Vagina (tissue), 2 donors: Measurements from ENCODE around the gene GAMT. TPM values are rescaled to one million over a fixed set of nuclear protein-coding genes. Genes with fewer than 3 reads are reported as not detected.

Source experiments
- DNase-seq, 2 donors: peaks; one replicate each; pipeline ENCODE4 v3.0.0-alpha.2; 2017; ENCODE audit errors: extremely low spot score in 2 of 2
- H3K27ac ChIP-seq: fragments of 200-600 bp; sonication (generic); one replicate; pipeline ENCODE4 v1.5.1; 2019
- H3K27me3 ChIP-seq: fragments of 200-600 bp; sonication (generic); one replicate; pipeline ENCODE4 v1.5.1; 2019
- H3K36me3 ChIP-seq, 2 donors: fragments of 200-600 bp; sonication (generic); one replicate each; pipeline ENCODE4 v1.5.1; 2017 to 2019
- H3K4me1 ChIP-seq: fragments of 200-600 bp; sonication (generic); one replicate; pipeline ENCODE4 v1.5.1; 2019
- H3K4me3 ChIP-seq, 2 donors: fragments of 200-600 bp; sonication (generic); 1 replicate in 1 of 2; 2 replicates in 1 of 2; pipeline ENCODE4 v1.5.1; 2016 to 2019
- H3K9me3 ChIP-seq: fragments of 200-600 bp; sonication (generic); one replicate; pipeline ENCODE4 v1.5.1; 2019
- POLR2A ChIP-seq, 2 donors: fragments of 450-650 bp; IDR thresholded peaks; one replicate each; pipeline ENCODE4 v1.6.1; 2017; ENCODE audit warnings: antibody characterized with exemption in 2 of 2, mild to moderate bottlenecking in 2 of 2, moderate library complexity in 2 of 2
- POLR2AphosphoS5 ChIP-seq, 2 donors: sonication (generic); formaldehyde crosslinking; IDR thresholded peaks; one replicate each; pipeline ENCODE4 v1.9.0; 2017; ENCODE audit warnings: antibody characterized with exemption in 2 of 2, mild to moderate bottlenecking in 2 of 2, low read depth in 1 of 2; ENCODE audit not compliant: insufficient read depth in 1 of 2
- intact Hi-C: fragments of 100-400 bp; cut with DNase I; formaldehyde crosslinking; loops from one replicate; pipeline ENCODE4 v1.15.1; 2023
- total RNA-seq: library from RNA; depleted of rRNA; stranded (reverse); fragments of >200 nt; gene quantifications from one replicate; pipeline ENCODE4 v1.2.3, GENCODE V29; 2016
- TF ChIP-seq, protein P1 (sequence below), 3 experiments: fragments of 450-650 bp in 2 of 3; fragments of 200-600 bp in 1 of 3; sonication (generic) in 1 of 3; IDR thresholded peaks; one replicate each; pipeline ENCODE4 v1.5.1; 2017 to 2019; ENCODE audit warnings: antibody characterized with exemption in 3 of 3, mild to moderate bottlenecking in 2 of 3, moderate library complexity in 2 of 3

GAMT gene
- total RNA-seq, 1 donor from 2014 or later: 29.0 TPM

DNA sequence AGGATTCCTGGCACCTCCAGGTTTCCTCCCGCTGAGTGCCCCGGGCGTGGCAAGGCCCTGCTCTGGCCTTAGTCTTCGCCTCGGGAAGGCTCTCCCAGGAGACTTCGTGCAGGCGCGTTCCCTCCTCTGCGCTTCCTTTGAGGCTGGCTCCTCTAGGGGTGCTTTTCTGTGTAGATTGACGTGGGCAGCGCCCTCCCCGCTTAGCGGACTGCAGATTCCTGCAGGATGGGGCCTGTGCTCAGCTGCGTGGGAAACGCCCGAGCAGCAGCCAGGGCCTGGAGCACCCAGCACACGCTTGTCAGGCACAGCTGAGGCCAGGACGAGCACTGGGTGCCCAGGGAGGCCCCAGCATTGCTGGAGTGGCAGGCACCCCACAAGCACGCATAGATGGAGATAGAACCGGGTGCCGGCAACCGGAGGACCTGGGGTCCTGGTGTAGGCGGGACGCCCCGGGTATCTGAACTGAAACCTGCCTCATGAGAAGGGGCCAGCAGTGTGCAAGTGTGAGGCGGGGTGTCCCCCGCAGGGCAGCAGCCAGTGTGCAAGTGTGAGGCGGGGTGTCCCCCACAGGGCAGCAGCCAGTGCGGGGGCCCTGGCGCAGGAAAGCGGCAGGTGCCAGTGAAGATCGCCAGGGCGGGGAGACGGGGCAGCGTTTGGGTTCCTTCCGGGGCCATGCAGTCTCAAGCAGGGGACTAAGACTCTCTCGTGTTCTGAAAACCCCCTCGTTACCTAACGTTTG is 14.2 kb downstream of the GAMT start:
- Histone ChIP-seq H3K4me1 (peaks cover 40% of the 10 kb centered on the region), H3K36me3 (peaks cover 0 to 32% of the 10 kb centered on the region in 2 donors), H3K9me3 (no peaks in the 10 kb centered on the region), H3K4me3 (no peak overlapping the region), H3K27ac (no peak overlapping the region), H3K27me3 (no peaks in the 10 kb centered on the region)
- intact Hi-C loops: loop anchor here (10.0 kb wide), 1 partner anchor 112 kb away; the partner anchor contains the start of gene FAM174C
- no peak for DNase-seq
- TF ChIP-seq POLR2A (IDR thresholded peaks at IDR 0.05) (no peak), POLR2AphosphoS5 (IDR thresholded peaks at IDR 0.05; ENCODE audit: insufficient read depth in 1 of 2, low read depth in 1 of 2) (no peak)
- TF ChIP-seq, protein P1, sequence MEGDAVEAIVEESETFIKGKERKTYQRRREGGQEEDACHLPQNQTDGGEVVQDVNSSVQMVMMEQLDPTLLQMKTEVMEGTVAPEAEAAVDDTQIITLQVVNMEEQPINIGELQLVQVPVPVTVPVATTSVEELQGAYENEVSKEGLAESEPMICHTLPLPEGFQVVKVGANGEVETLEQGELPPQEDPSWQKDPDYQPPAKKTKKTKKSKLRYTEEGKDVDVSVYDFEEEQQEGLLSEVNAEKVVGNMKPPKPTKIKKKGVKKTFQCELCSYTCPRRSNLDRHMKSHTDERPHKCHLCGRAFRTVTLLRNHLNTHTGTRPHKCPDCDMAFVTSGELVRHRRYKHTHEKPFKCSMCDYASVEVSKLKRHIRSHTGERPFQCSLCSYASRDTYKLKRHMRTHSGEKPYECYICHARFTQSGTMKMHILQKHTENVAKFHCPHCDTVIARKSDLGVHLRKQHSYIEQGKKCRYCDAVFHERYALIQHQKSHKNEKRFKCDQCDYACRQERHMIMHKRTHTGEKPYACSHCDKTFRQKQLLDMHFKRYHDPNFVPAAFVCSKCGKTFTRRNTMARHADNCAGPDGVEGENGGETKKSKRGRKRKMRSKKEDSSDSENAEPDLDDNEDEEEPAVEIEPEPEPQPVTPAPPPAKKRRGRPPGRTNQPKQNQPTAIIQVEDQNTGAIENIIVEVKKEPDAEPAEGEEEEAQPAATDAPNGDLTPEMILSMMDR (IDR thresholded peaks at IDR 0.05): no peak

- Histone ChIP-seq H3K4me1 (peaks cover 40% of the 10 kb centered on the region), H3K27me3 (no peaks in the 10 kb centered on the region), H3K27ac (no peak overlapping the region), H3K9me3 (no peaks in the 10 kb centered on the region), H3K4me3 (no peak overlapping the region), H3K36me3 (peaks cover 0 to 20% of the 10 kb centered on the region in 2 donors)
- no peak for DNase-seq
- intact Hi-C loops: loop anchor here (10.0 kb wide), 1 partner anchor 111 kb away; the partner anchor contains the start of gene FAM174C
- no peak for TF ChIP-seq POLR2A (IDR thresholded peaks at IDR 0.05)
- TF ChIP-seq, protein P1 (IDR thresholded peaks at IDR 0.05): no peak
- no peak for TF ChIP-seq POLR2AphosphoS5 (IDR thresholded peaks at IDR 0.05; ENCODE audit: insufficient read depth in 1 of 2, low read depth in 1 of 2)
Observed at GRCh38 chr19:1385816-1386215, 15.5 kb downstream of the GAMT start.

DNA sequence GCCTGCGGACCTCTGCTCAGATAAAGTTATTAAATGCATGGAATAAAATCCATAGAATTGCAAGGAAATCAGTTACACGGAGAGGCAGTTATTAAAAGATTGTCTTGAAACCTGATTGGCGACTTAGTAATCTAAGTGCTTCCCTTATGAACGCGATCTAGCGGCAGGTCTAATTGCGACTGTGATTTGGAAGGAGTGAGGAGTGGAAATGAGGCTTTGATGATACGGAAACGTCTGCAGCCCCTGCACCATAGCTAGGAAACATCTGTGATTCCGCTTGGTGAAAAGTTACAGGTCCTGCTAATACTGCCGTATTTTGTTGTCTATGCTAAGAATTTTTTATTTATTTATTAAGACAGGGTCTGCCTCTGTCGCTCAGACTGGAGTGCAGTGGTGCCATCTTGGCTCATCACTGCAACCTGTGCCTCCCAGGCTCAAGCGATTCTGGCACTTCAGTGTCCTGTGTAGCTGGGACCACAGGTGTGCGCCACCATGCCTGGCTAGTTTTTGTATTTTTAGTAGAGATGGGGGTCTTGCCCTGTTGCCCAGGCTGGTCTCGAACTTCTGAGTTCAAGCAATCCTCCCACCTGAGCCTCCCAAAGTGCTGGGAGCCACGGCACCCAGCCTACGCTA is 16.7 kb downstream of the GAMT start:
- peak overlapping the region; percentile 92 for H3K27ac ChIP-seq

DNA sequence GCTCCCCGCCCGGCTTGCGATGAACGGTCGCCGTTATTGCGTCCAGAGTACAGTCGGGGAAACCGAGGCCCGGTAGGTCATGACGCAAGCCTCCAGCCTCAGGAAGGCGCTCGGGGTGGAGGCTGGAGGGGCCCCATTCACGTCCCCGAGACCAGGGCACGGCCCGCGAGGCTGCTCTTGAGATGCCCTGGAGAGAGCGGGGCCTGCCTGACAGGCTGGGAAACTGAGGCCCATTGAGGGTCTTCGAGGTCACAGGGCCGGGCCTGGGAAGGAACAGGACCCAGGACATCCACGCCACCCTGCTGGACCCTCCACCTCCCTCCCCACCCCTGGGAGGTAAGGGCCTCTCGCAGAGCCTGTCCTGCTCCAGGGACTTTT is 17.3 kb downstream of the GAMT start:
- no peaks in the 10 kb centered on the region for H3K9me3 ChIP-seq
- peak overlapping the region; percentile 92 for H3K27ac ChIP-seq
- TF ChIP-seq, protein P1 (IDR thresholded peaks at IDR 0.05): no peak
- TF ChIP-seq POLR2AphosphoS5 (IDR thresholded peaks at IDR 0.05; ENCODE audit: insufficient read depth in 1 of 2, low read depth in 1 of 2): no peak
- no peak for TF ChIP-seq POLR2A (IDR thresholded peaks at IDR 0.05)
- intact Hi-C loops: loop anchor here (10.0 kb wide), 1 partner anchor 109 kb away; the partner anchor contains the start of gene FAM174C
- DNase-seq: no peak
- H3K36me3 ChIP-seq: peaks cover 0 to 12% of the 10 kb centered on the region in 2 donors
- no peaks in the 10 kb centered on the region for H3K27me3 ChIP-seq
- H3K4me3 ChIP-seq: peak overlapping the region; percentile 70 to 84
- peaks cover 40% of the 10 kb centered on the region for H3K4me1 ChIP-seq

More for the DNA sequence above, 16.7 kb downstream of the GAMT start:
- intact Hi-C loops: loop anchor here (10.0 kb wide), 1 partner anchor 110 kb away; the partner anchor contains the start of gene FAM174C
- no peak for DNase-seq
- peaks cover 40% of the 10 kb centered on the region for H3K4me1 ChIP-seq
- TF ChIP-seq, protein P1 (IDR thresholded peaks at IDR 0.05): no peak
- TF ChIP-seq POLR2A (IDR thresholded peaks at IDR 0.05) (no peak), POLR2AphosphoS5 (IDR thresholded peaks at IDR 0.05; ENCODE audit: insufficient read depth in 1 of 2, low read depth in 1 of 2) (no peak)
- no peaks in the 10 kb centered on the region for H3K9me3 ChIP-seq
- peaks cover 0 to 17% of the 10 kb centered on the region in 2 donors for H3K36me3 ChIP-seq
- peak overlapping the region; percentile 70 to 84 for H3K4me3 ChIP-seq
- no peaks in the 10 kb centered on the region for H3K27me3 ChIP-seq
